ENCODE data around the gene ESYT3. TPM values are rescaled to one million over a fixed set of nuclear protein-coding genes. Genes with fewer than 3 reads are reported as not detected.
"Not testable (repeated sequence)": the region's sequence is repeated elsewhere in the genome, so short reads cannot be mapped to it uniquely, and the experiment has no call there.

The ESYT3 gene
- total and polyA plus RNA-seq, 9 donors: 0.48 to 2.0 (median 0.77) TPM

DNA sequence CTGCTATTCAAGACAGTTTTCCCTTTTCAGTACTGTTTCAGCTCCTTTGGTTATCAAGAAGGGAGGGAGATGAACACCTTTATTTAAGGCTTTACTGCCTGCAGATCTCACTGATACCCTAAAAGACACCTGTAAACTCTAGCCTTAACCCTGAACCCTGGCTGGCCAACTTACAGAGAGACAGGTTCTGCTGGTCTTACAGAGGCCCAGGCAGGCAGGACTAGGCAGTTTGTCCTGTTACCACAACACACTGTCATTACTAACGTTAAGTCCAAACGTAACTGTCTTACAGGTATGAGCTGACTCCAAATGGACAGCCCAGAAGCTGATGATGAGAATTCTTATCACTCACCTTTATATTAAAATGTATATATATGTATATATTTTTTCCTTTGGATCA, 42.1 kb downstream of the ESYT3 start:
- TF ChIP-seq POLR2A (IDR thresholded peaks at IDR 0.05): no peak
- TF ChIP-seq, protein P1, sequence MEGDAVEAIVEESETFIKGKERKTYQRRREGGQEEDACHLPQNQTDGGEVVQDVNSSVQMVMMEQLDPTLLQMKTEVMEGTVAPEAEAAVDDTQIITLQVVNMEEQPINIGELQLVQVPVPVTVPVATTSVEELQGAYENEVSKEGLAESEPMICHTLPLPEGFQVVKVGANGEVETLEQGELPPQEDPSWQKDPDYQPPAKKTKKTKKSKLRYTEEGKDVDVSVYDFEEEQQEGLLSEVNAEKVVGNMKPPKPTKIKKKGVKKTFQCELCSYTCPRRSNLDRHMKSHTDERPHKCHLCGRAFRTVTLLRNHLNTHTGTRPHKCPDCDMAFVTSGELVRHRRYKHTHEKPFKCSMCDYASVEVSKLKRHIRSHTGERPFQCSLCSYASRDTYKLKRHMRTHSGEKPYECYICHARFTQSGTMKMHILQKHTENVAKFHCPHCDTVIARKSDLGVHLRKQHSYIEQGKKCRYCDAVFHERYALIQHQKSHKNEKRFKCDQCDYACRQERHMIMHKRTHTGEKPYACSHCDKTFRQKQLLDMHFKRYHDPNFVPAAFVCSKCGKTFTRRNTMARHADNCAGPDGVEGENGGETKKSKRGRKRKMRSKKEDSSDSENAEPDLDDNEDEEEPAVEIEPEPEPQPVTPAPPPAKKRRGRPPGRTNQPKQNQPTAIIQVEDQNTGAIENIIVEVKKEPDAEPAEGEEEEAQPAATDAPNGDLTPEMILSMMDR (IDR thresholded peaks at IDR 0.05): no peak
- TF ChIP-seq EP300 (IDR thresholded peaks at IDR 0.05): no peak
- no peaks in the 10 kb centered on the region for H3K9me3 ChIP-seq
- H3K4me1 ChIP-seq (ENCODE audit: insufficient read depth): no peaks in the 10 kb centered on the region
- H3K27me3 ChIP-seq: no peaks in the 10 kb centered on the region
- H3K36me3 ChIP-seq: no peaks in the 10 kb centered on the region
- no peak for DNase-seq
- WGBS, 3 donors: 91 to 97% (median 97%) methylated on average over 2 of the region's 2 CpGs
- intact Hi-C loops (cut with DNase I): no loop called here
- no peak overlapping the region for H3K4me3 ChIP-seq
- no peak overlapping the region for H3K27ac ChIP-seq

- Histone ChIP-seq H3K4me1 (ENCODE audit: insufficient read depth) (no peaks in the 10 kb centered on the region), H3K36me3 (no peaks in the 10 kb centered on the region), H3K27ac (no peak overlapping the region), H3K27me3 (no peaks in the 10 kb centered on the region), H3K9me3 (no peaks in the 10 kb centered on the region), H3K4me3 (no peak overlapping the region)
- TF ChIP-seq EP300 (IDR thresholded peaks at IDR 0.05) (no peak), POLR2A (IDR thresholded peaks at IDR 0.05) (no peak)
- TF ChIP-seq, protein P1 (IDR thresholded peaks at IDR 0.05): no peak
- no peak for DNase-seq
- intact Hi-C loops (cut with DNase I): no loop called here
Measured at GRCh38 chr3:138477120-138477519, 42.7 kb downstream of the ESYT3 start.

- no peaks in the 10 kb centered on the region for H3K9me3 ChIP-seq
- no peak overlapping the region for H3K27ac ChIP-seq
- no peak overlapping the region for H3K4me3 ChIP-seq
- H3K36me3 ChIP-seq: no peaks in the 10 kb centered on the region
- no peak for DNase-seq
- no peaks in the 10 kb centered on the region for H3K4me1 ChIP-seq (ENCODE audit: insufficient read depth)
- TF ChIP-seq, protein P1 (IDR thresholded peaks at IDR 0.05): no peak
- TF ChIP-seq POLR2A (IDR thresholded peaks at IDR 0.05) (no peak), EP300 (IDR thresholded peaks at IDR 0.05) (no peak)
- WGBS, 3 donors: 94 to 96% (median 96%) methylated on average over 3 of the region's 3 CpGs
- H3K27me3 ChIP-seq: no peaks in the 10 kb centered on the region
- intact Hi-C loops (cut with DNase I): no loop called here
Measured at GRCh38 chr3:138477801-138478200, 43.4 kb downstream of the ESYT3 start.

GRCh38 chr3:138479438-138479863, 45.0 kb downstream of the ESYT3 start:
- no peak for DNase-seq
- no peak for TF ChIP-seq POLR2A (IDR thresholded peaks at IDR 0.05)
- TF ChIP-seq, protein P1 (IDR thresholded peaks at IDR 0.05): no peak
- no peak for TF ChIP-seq EP300 (IDR thresholded peaks at IDR 0.05)
- no peaks in the 10 kb centered on the region for H3K4me1 ChIP-seq (ENCODE audit: insufficient read depth)
- intact Hi-C loops (cut with DNase I): no loop called here
- H3K27ac ChIP-seq: no peak overlapping the region
- H3K4me3 ChIP-seq: no peak overlapping the region
- H3K36me3 ChIP-seq: no peaks in the 10 kb centered on the region
- no peaks in the 10 kb centered on the region for H3K27me3 ChIP-seq
- no peaks in the 10 kb centered on the region for H3K9me3 ChIP-seq
- WGBS, 3 donors: 42 to 66% (median 58%) methylated on average over 4 of the region's 4 CpGs

DNA sequence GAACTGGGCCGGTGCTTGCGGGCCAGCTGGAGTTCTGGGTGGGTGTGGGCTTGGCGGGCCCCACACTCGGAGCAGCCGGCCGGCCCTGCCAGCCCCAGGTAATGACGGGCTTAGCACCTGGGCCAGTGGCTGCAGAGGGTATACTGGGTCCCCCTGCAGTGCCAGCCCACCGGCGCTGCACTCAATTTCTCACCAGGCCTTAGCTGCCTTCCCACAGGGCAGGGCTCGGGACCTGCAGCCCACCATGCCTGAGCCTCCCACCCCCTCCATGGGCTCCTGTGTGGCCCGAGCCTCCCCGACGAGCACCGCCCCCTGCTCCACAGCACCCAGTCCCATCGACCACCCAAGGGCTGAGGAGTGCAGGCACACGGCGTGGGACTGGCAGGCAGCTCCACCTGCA, 50.3 kb downstream of the ESYT3 start:
- H3K4me3 ChIP-seq; intact Hi-C loops (cut with DNase I); H3K9me3 ChIP-seq; H3K27ac ChIP-seq; H3K36me3 ChIP-seq; DNase-seq; H3K4me1 ChIP-seq (ENCODE audit: insufficient read depth); H3K27me3 ChIP-seq: not testable (repeated sequence)
- WGBS, 3 donors: 96 to 100% (median 98%) methylated on average over 11 to 17 of the region's 17 CpGs

DNA sequence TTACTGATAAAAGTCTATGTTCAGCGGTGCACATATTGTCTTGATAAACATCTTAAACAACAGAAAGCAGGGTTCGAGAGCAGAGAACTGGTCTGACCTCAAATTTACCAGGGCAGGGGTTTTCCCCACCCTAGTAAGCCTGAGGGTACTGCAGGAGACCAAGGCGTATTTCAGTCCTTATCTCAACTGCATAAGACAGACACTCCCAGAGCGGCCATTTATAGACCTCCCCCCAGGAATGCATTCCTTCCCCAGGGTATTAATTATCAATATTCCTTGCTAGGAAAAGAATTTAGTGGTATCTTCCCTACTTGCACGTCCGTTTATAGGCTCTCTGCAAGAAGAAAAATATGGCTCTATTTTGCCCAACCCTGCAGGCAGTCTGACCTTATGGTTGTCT, 52.2 kb downstream of the ESYT3 start:
- H3K27ac ChIP-seq; H3K36me3 ChIP-seq; H3K4me1 ChIP-seq (ENCODE audit: insufficient read depth); H3K9me3 ChIP-seq; DNase-seq; intact Hi-C loops (cut with DNase I); H3K27me3 ChIP-seq; H3K4me3 ChIP-seq: not testable (repeated sequence)
- 91 to 92% (median 92%) methylated on average over 6 of the region's 6 CpGs for WGBS, 3 donors
